B cell (primary cell): ENCODE measurements around the gene CAPN10. TPM values are rescaled to one million over a fixed set of nuclear protein-coding genes. Genes with fewer than 3 reads are reported as not detected.
A peak's percentile ranks its signal among the peaks of the same experiment; 100 is the strongest.

Experiments used
- ATAC-seq: fragments of 200-7000 bp; cut with Tn5 transposase; one replicate; pipeline ENCODE4 v1.10.0; 2021; ENCODE audit warnings: low read depth, mild to moderate bottlenecking, moderate number of reproducible peaks, moderate library complexity
- CTCF ChIA-PET: fragments of 350-600 bp; sonication (Branson Sonifier 250); formaldehyde crosslinking; loops from one replicate; lab custom pipeline; 2021; ENCODE audit warnings: antibody characterized with exemption, inconsistent platforms; lab: Charles Lee
- POLR2A ChIA-PET: fragments of 350-600 bp; sonication (Branson Sonifier 250); formaldehyde crosslinking; loops from one replicate; lab custom pipeline; 2021; ENCODE audit warnings: antibody characterized with exemption; lab: Charles Lee
- DNase-seq: peaks from one replicate; pipeline ENCODE4 v3.0.0; 2013
- H2AFZ ChIP-seq: 2 replicates; pipeline ENCODE4 v1.6.1; 2012; ENCODE audit warnings: mild to moderate bottlenecking, low read depth, low read length; ENCODE audit not compliant: insufficient read depth, poor library complexity, severe bottlenecking
- H3K27ac ChIP-seq, 2 donors: 1 replicate in 1 of 2; 2 replicates in 1 of 2; pipeline ENCODE4 v1.5.1; 2012 to 2013; ENCODE audit warnings: low read length in 2 of 2, mild to moderate bottlenecking in 2 of 2, moderate library complexity in 1 of 2
- H3K27me3 ChIP-seq, 4 experiments: fragments of 200-600 bp in 1 of 4; sonication (generic) in 1 of 4; replicated peaks in 1 of 4; 1 replicate in 2 of 4; 2 replicates in 2 of 4; pipeline versions ENCODE4 v1.6.1 to v1.7.0; 2013 to 2016; ENCODE audit warnings: low read length in 3 of 4, mild to moderate bottlenecking in 2 of 4, mixed read lengths in 1 of 4, moderate library complexity in 1 of 4; ENCODE audit not compliant: insufficient read depth in 4 of 4, control insufficient read depth in 3 of 4; ENCODE audit errors: control extremely low read depth in 1 of 4
- H3K36me3 ChIP-seq, 2 experiments: replicated peaks in 1 of 2; 1 replicate in 1 of 2; 2 replicates in 1 of 2; pipeline versions ENCODE4 v1.6.1 to v1.7.1; 2013; ENCODE audit warnings: low read length in 1 of 2; ENCODE audit not compliant: insufficient read depth in 2 of 2, control insufficient read depth in 1 of 2; ENCODE audit errors: control extremely low read depth in 1 of 2, extremely low read depth in 1 of 2
- H3K4me1 ChIP-seq, 2 donors: fragments of 200-600 bp in 1 of 2; sonication (generic) in 1 of 2; 1 replicate in 1 of 2; 2 replicates in 1 of 2; pipeline versions ENCODE4 v1.5.1 to v1.6.1; 2013 to 2017; ENCODE audit warnings: low read length in 2 of 2; ENCODE audit not compliant: control insufficient read depth in 2 of 2, insufficient read depth in 2 of 2
- H3K4me2 ChIP-seq: replicated peaks from 2 replicates; pipeline ENCODE3; 2012; ENCODE audit warnings: mild to moderate bottlenecking, low read depth, low read length; ENCODE audit not compliant: poor library complexity, severe bottlenecking
- H3K4me3 ChIP-seq, 5 experiments: fragments of 200-600 bp in 1 of 5; sonication (generic) in 1 of 5; 1 replicate in 3 of 5; 2 replicates in 2 of 5; pipeline versions ENCODE4 v1.5.1 to v1.7.0; 2011 to 2016; ENCODE audit warnings: low read length in 4 of 5, mild to moderate bottlenecking in 4 of 5, low read depth in 2 of 5, control low read depth in 1 of 5, moderate library complexity in 1 of 5; ENCODE audit not compliant: insufficient read depth in 1 of 5; ENCODE audit errors: control extremely low read depth in 1 of 5, extremely low read depth in 1 of 5
- H3K79me2 ChIP-seq: fragments of 200-600 bp; sonication (generic); one replicate; pipeline ENCODE4 v1.6.0; 2016; ENCODE audit warnings: low read length; ENCODE audit not compliant: control insufficient read depth, insufficient read depth
- H3K9ac ChIP-seq: fragments of 200-600 bp; sonication (generic); 2 replicates; pipeline ENCODE4 v1.6.1; 2017; ENCODE audit warnings: mild to moderate bottlenecking, low read length, moderate library complexity
- H3K9me3 ChIP-seq, 3 donors: one replicate each; pipeline versions ENCODE4 v1.6.1 to v1.7.1; 2013; ENCODE audit warnings: low read length in 2 of 3; ENCODE audit not compliant: control insufficient read depth in 2 of 3, insufficient read depth in 1 of 3; ENCODE audit errors: control extremely low read depth in 1 of 3
- H4K20me1 ChIP-seq: 2 replicates; pipeline ENCODE4 v1.6.0; 2012; ENCODE audit warnings: mild to moderate bottlenecking, low read length; ENCODE audit not compliant: insufficient read depth, control insufficient read depth, poor library complexity, severe bottlenecking
- H3K27ac Mint-ChIP-seq: one replicate; pipeline ENCODE4 v1.8.0; 2021; ENCODE audit warnings: mixed read lengths
- H3K27me3 Mint-ChIP-seq: one replicate; pipeline ENCODE4 v1.8.0; 2021; ENCODE audit warnings: mixed read lengths
- H3K4me1 Mint-ChIP-seq: one replicate; pipeline ENCODE4 v1.8.0; 2021; ENCODE audit warnings: mixed read lengths
- H3K4me3 Mint-ChIP-seq: one replicate; pipeline ENCODE4 v1.8.0; 2021; ENCODE audit warnings: mixed read lengths
- H3K9me3 Mint-ChIP-seq: one replicate; pipeline ENCODE4 v1.8.0; 2022; ENCODE audit warnings: mixed read lengths; ENCODE audit not compliant: insufficient read depth
- CTCF ChIP-seq: fragments of 200-600 bp; IDR thresholded peaks from one replicate; pipeline ENCODE4 v1.8.0; 2022; ENCODE audit warnings: antibody characterized with exemption, mild to moderate bottlenecking
- EZH2 ChIP-seq: IDR thresholded peaks from 2 replicates; pipeline ENCODE4 v1.6.1; 2012; ENCODE audit warnings: borderline replicate concordance, low read depth, mild to moderate bottlenecking, moderate library complexity, low read length; ENCODE audit not compliant: insufficient read depth, poor library complexity, severe bottlenecking
- WGBS: methylation state at CpG from one replicate; pipeline ENCODE4 v1.1.5; 2013; ENCODE audit warnings: missing lambda C conversion rate; ENCODE audit not compliant: insufficient coverage; 5-methylcytosine and 5-hydroxymethylcytosine counted together
- intact Hi-C: fragments of 100-400 bp; cut with micrococcal nuclease; formaldehyde crosslinking; loops from one replicate; pipeline ENCODE4 v1.10.0; 2022
- polyA plus RNA-seq: library from polyadenylated mRNA; depleted of rRNA; stranded (reverse); fragments of >200 nt; gene quantifications from 2 replicates; pipeline ENCODE4 v1.2.3, GENCODE V29; 2012
- total RNA-seq, 2 donors: library from RNA; stranded (reverse); fragments of 120-200 nt in 1 of 2; gene quantifications; 1 replicate in 1 of 2; 2 replicates in 1 of 2; pipeline versions ENCODE4 v1.2.3 to v1.2.4, GENCODE V29; 2013 to 2022

The CAPN10 gene
- total and polyA plus RNA-seq, 2 donors (not counting 1 experiment from before 2014, with no cell fraction given) = 73.4 to 92.1 TPM

DNA sequence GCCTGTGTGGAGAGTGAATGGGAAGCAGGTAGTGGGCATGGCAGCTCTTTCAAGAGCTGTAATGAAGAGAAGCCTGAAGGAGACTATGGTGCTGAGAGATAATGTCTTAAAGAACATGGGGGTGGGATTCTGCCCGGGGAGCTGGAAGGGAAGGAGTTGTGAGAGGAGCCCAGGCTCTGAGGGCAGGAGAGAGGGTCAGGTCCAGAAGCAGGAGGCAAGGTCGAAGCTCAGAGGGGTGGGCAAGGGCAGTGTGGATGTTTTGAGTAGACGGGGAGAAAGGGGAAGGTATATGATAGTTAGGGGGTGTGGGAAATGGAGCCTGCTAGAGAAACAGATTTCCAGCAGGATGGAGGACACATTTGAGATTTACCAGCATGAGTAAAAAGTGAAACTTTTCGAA, 2.1 kb downstream of the CAPN10 start:
- no peak overlapping the region for H3K4me3 ChIP-seq
- H3K27me3 Mint-ChIP-seq = no peaks in the 10 kb centered on the region
- DNase-seq (no peak), ATAC-seq (no peak)
- H2AFZ ChIP-seq = no peak overlapping the region
- peak overlapping the region; percentile 93 for H3K4me3 Mint-ChIP-seq
- H3K4me1 ChIP-seq = peaks cover 32 to 37% of the 10 kb centered on the region in 2 donors
- POLR2A ChIA-PET = interaction anchor here (3.7 kb wide), 1 partner anchor 28 kb away, joined by 59 read pairs; the partner anchor contains the start of gene DUSP28
- no peak for TF ChIP-seq CTCF
- no peak for TF ChIP-seq EZH2
- H3K9me3 Mint-ChIP-seq = no peaks in the 10 kb centered on the region
- H3K9ac ChIP-seq = no peak overlapping the region
- CTCF ChIA-PET = interaction anchor here (7.2 kb wide), 1 partner anchor 25 kb away, joined by 126 read pairs; the partner anchor contains the start of gene DUSP28
- H3K4me2 ChIP-seq = peak overlapping the region; percentile 94
- H3K4me1 Mint-ChIP-seq = peaks cover 39% of the 10 kb centered on the region
- 98% methylated on average over 4 of the region's 4 CpGs for WGBS
- no peak overlapping the region for H3K27ac Mint-ChIP-seq
- H3K9me3 ChIP-seq = no peaks in the 10 kb centered on the region
- no peaks in the 10 kb centered on the region for H3K27me3 ChIP-seq
- peaks cover 94% of the 10 kb centered on the region for H3K79me2 ChIP-seq
- intact Hi-C loops = no loop called here
- H3K36me3 ChIP-seq = peaks cover 0 to 22% of the 10 kb centered on the region in 2 experiments
- peaks cover 86% of the 10 kb centered on the region for H4K20me1 ChIP-seq
- H3K27ac ChIP-seq = no peak overlapping the region

DNA sequence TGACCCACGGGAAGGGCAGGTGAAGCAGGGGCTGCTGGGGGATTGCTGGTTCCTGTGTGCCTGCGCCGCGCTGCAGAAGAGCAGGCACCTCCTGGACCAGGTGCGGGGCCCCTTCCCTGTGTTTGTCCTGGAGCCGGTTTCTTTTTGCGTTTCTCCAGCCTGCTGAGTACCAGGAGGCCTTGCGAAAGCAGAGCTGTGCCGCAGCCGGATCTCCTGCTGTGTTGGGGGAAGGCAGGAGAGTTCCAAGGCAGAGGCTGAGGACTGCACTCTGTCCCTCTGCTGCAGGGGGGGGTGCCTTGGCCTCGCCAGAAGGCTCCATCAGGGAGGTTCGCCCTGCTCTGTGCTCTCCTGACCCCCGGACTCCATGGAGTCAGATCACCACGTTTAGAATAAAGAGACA, 2.8 kb downstream of the CAPN10 start:
- peaks cover 29% of the 10 kb centered on the region in 2 donors for H3K4me1 ChIP-seq
- no peaks in the 10 kb centered on the region for H3K27me3 ChIP-seq
- no peak overlapping the region for H3K27ac Mint-ChIP-seq
- no peaks in the 10 kb centered on the region for H3K9me3 Mint-ChIP-seq
- H2AFZ ChIP-seq = no peak overlapping the region
- DNase-seq (no peak), ATAC-seq (no peak)
- H3K4me2 ChIP-seq = no peak overlapping the region
- WGBS = 98% methylated on average over 14 of the region's 14 CpGs
- CTCF ChIA-PET = interaction anchor here (7.2 kb wide), 1 partner anchor 25 kb away, joined by 126 read pairs; the partner anchor contains the start of gene DUSP28
- no peaks in the 10 kb centered on the region for H3K27me3 Mint-ChIP-seq
- H3K9ac ChIP-seq = no peak overlapping the region
- no peak overlapping the region for H3K4me3 Mint-ChIP-seq
- peaks cover 88% of the 10 kb centered on the region for H4K20me1 ChIP-seq
- peaks cover 94% of the 10 kb centered on the region for H3K79me2 ChIP-seq
- H3K9me3 ChIP-seq = no peaks in the 10 kb centered on the region
- POLR2A ChIA-PET = no interaction called here
- peaks cover 0 to 22% of the 10 kb centered on the region in 2 experiments for H3K36me3 ChIP-seq
- H3K27ac ChIP-seq = no peak overlapping the region
- TF ChIP-seq EZH2 (no peak), CTCF (no peak)
- no peak overlapping the region for H3K4me3 ChIP-seq
- intact Hi-C loops = no loop called here
- H3K4me1 Mint-ChIP-seq = peaks cover 34% of the 10 kb centered on the region
